Measurements from ENCODE around the gene CMTM1. TPM values are rescaled to one million over a fixed set of nuclear protein-coding genes. Genes with fewer than 3 reads are reported as not detected.

Gene CMTM1
- total RNA-seq, 2 donors from 2014 or later: 1.6 TPM; not detected in 1

- H3K27me3 ChIP-seq: no peaks in the 10 kb centered on the region
Observed at GRCh38 chr16:66601471-66601870, 35.2 kb downstream of the CMTM1 start.

GRCh38 chr16:66603537-66604375 lies 37.5 kb downstream of the CMTM1 start:
- no peaks in the 10 kb centered on the region for H3K36me3 ChIP-seq
- peak; percentile 73 for DNase-seq (ENCODE audit: low spot score)
- no peak for TF ChIP-seq CTCF (IDR thresholded peaks at IDR 0.05)
- H3K4me3 ChIP-seq: peak overlapping the region; percentile 71 to 83
- no peaks in the 10 kb centered on the region for H3K9me3 ChIP-seq
- no peaks in the 10 kb centered on the region for H3K27me3 ChIP-seq
- peaks cover 3 to 34% of the 10 kb centered on the region in 2 donors for H3K4me1 ChIP-seq
- peak overlapping the region; percentile 86 to 91 for H3K27ac ChIP-seq

More at GRCh38 chr16:66601471-66601870, 35.2 kb downstream of the CMTM1 start:
- DNase-seq (ENCODE audit: low spot score): no peak
- no peak overlapping the region for H3K4me3 ChIP-seq
- H3K9me3 ChIP-seq: no peaks in the 10 kb centered on the region
- peaks cover 0 to 24% of the 10 kb centered on the region in 2 donors for H3K4me1 ChIP-seq
- no peak overlapping the region for H3K27ac ChIP-seq
- H3K36me3 ChIP-seq: no peaks in the 10 kb centered on the region
- TF ChIP-seq CTCF (IDR thresholded peaks at IDR 0.05): no peak

- peaks cover 3 to 38% of the 10 kb centered on the region in 2 donors for H3K4me1 ChIP-seq
- H3K27me3 ChIP-seq: no peaks in the 10 kb centered on the region
- peak within 1 kb of the TSS; percentile 86 to 91 for H3K27ac ChIP-seq
- H3K9me3 ChIP-seq: no peaks in the 10 kb centered on the region
- H3K4me3 ChIP-seq: peak within 1 kb of the TSS; percentile 71 to 83
- DNase-seq (ENCODE audit: low spot score): no peak
- peaks cover 8% of the 10 kb centered on the region for H3K36me3 ChIP-seq
- TF ChIP-seq CTCF (IDR thresholded peaks at IDR 0.05): peak; percentile 92 to 93
Observed at GRCh38 chr16:66604376-66605176, 38.3 kb downstream of the CMTM1 start, which contains the start of gene CMTM3. Gene CMTM3 (plus strand): TSS chr16:66604704. CDS start chr16:66604806, 102 bp downstream.

- peak in 1 of 2 donors; percentile 37 for TF ChIP-seq CTCF (IDR thresholded peaks at IDR 0.05)
- Histone ChIP-seq H3K9me3 (no peaks in the 10 kb centered on the region), H3K4me3 (peak overlapping the region; percentile 71 to 83), H3K36me3 (peaks cover 16% of the 10 kb centered on the region), H3K27ac (peak overlapping the region; percentile 86 to 91), H3K4me1 (peaks cover 3 to 38% of the 10 kb centered on the region in 2 donors), H3K27me3 (no peaks in the 10 kb centered on the region)
- DNase-seq (ENCODE audit: low spot score): no peak
Observed at GRCh38 chr16:66605177-66605978, 39.1 kb downstream of the CMTM1 start.

Data from right atrium auricular region (tissue), 2 donors.